Measurements from ENCODE around the gene CCSER1.
"Not testable (repeated sequence)": the region's sequence is repeated elsewhere in the genome, so short reads cannot be mapped to it uniquely, and the experiment has no call there.

Gene CCSER1

DNA sequence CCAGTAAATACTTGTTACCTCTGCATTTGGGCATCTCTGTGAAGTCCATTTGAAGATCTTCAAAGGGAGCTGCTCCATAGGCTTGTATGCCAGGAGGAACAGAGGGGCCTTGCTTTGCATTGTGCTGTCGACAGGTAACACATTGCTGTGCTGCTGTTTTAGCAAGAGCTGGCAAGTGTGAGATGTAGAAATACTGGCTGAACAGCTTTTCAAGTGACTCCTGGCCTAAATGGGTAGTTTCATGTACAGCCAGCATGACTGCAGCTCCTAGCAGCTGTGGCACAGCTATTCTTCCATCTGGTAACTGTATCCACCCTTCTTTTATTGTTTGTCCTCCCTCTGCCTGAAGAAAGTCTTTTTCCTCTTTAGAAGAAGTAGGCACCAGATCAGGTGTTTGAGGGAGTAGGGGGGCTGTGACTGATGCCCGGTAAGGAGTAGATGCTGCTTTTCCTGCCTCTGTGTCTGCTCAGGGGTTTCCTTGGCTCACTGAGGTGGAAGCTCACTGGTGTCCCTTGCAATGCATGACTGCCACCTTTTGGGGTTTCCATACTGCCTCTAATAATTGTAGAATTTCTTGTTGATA is 965.3 kb downstream of the CCSER1 start:
- DNase-seq = no peak

- DNase-seq = not testable (repeated sequence)
These were observed 967.0 kb downstream of the CCSER1 start for GRCh38 chr4:91094220-91094619.

DNA sequence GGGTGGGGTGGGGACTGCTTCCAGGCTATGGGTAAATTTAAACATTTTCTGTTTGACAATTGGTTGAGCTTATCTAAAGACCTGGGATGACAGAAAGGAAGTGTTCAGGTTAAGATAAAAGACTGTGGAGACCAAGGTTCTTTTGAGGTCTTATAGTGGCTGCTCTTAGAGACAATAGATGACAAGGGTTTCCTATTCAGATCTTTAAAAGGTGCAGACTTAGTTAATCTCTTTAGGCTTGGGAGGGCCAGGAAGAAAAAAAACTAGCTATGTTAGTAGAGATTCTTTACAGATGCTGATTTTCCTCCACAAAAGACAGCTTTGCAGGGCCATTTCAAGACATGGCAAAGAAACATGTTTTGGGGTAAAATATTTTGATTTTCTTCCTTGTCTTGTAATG is 972.5 kb downstream of the CCSER1 start:
- no peak for DNase-seq

- no peak for DNase-seq
These were observed 981.6 kb downstream of the CCSER1 start for GRCh38 chr4:91108751-91109150.

- DNase-seq = no peak
These were observed 984.4 kb downstream of the CCSER1 start for GRCh38 chr4:91111556-91111955.

GRCh38 chr4:91113130-91113706 is 986.0 kb downstream of the CCSER1 start:
- no peak for DNase-seq

- DNase-seq = no peak
These were observed 987.2 kb downstream of the CCSER1 start for GRCh38 chr4:91114386-91114785.

GRCh38 chr4:91116861-91117260 is 989.7 kb downstream of the CCSER1 start:
- no peak for DNase-seq

GRCh38 chr4:91118597-91118996 is 991.4 kb downstream of the CCSER1 start:
- DNase-seq = no peak

GRCh38 chr4:91123742-91124141 is 996.5 kb downstream of the CCSER1 start:
- no peak for DNase-seq

GRCh38 chr4:91127192-91127591 is 1000.0 kb downstream of the CCSER1 start:
- DNase-seq = no peak

DNA sequence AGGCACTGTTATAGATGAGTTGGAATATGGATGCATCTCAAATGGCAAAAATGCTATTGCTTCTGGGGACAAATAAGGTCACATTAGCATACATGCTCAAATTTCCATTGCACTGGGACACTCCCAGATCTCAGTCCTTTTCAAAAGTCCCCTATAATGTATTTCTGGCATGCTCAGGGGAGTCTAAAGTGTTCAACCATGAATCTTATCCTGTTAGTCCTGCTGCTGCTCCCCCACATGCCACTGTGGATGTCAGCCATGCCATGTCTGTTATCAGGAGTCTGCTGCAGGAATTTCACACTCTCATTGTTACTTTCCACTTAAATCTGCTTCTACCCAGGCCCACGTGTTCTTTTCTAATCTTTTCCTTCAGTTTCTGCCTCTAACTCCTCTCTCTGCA is 1000.6 kb downstream of the CCSER1 start:
- no peak for DNase-seq

DNA sequence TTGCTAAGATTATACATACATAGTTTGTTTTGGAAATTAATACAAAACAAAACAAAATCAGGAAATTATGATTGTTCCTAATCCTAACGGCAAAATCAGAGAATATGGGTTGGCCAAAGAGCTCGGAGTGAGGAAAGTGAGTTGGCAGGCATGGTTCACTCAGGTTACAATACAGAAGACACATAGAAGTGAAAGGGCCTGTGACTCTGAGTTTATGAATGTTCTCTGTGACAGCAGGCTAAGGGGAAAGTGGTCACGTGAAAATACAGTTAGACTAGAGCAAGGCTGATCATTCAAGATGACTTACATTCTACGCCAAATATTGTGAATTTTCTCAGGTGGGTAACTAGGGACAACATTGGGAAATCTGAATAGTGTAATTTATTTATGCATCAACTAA is 1001.3 kb downstream of the CCSER1 start:
- no peak for DNase-seq

- no peak for DNase-seq
These were observed 1019.9 kb downstream of the CCSER1 start for GRCh38 chr4:91147067-91147466.

- not testable (repeated sequence) for DNase-seq
These were observed 1026.8 kb downstream of the CCSER1 start for GRCh38 chr4:91154041-91154440.

GRCh38 chr4:91167864-91168653 is 1040.9 kb downstream of the CCSER1 start:
- DNase-seq = not testable (repeated sequence)

DNA sequence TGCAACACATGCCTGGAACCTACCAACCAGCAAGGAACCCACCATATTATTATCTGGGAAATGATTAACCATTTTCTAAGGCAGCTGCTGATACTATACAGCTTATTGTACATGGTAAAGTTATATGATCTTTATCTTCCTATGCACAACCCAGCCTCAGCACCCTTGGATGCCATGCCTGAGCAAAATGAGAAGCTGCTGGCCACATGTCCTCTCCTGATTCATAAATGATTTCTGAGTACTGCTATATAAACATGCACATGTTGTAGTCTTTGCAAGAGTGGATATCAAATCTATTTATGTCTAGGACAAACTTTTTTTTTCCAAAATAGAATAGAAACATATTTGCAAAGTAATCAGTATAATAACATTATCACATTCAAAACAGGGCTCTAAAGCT is 1043.6 kb downstream of the CCSER1 start:
- DNase-seq = no peak

DNA sequence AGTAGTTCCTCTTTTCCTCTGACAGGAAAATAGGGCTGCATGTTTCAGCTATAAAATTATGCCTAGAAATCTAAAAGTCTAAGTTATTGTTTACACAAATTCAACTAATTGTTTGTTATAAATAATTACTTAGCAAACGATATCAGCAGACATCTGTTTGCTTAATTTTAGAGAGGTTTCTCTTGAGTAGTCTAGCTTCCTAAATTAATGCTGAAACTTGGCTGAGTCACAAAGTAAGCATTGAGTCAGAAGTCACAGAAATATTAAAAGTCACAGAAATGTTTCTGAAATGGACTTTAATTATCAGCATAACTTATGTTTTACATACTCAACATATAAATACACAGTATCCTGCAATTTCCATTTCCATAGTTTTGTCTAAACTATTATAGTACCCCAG is 1044.0 kb downstream of the CCSER1 start:
- no peak for DNase-seq

- DNase-seq = not testable (repeated sequence)
These were observed 1057.9 kb downstream of the CCSER1 start for GRCh38 chr4:91185061-91185460.

GRCh38 chr4:91198951-91199350 is 1071.8 kb downstream of the CCSER1 start:
- DNase-seq = peak in 1 of 2 donors; percentile 1

DNA sequence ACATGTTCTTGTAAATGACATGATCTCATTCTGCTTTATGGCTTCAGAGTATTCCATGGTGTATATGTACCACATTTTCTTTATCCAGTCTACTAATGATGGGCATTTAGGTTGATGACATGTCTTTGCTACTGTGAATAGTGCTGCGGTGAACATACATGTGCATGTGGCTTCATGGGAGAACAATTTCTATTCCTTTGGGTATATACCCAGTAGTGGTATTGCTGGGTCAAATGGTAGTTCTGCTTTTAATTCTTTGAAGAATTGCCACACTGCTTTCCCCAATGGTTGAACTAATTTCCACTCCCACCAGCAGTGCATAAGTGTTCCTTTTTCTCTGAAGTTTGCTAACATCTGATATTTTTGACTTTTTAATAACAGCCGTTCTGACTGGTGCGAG is 1080.3 kb downstream of the CCSER1 start:
- DNase-seq = no peak

DNA sequence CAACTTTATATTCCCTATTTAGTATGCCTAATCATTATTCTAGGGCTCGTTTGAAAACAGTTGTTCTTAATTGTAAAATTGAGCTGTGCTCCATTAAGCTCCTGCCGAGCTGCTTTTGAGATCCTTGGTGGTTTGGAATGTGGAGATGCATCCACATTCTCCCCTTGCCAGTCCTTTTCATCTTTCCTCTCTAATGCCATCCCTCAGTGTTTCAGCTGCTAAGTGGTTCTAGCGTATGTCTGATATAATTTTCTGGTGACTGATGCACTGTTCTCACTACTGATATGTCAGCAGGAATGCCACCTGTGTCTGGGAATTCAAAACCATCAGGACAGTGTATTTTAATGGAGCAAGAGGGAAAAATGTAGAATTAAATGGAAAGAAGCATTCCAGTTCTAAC is 1085.0 kb downstream of the CCSER1 start:
- no peak for DNase-seq

DNA sequence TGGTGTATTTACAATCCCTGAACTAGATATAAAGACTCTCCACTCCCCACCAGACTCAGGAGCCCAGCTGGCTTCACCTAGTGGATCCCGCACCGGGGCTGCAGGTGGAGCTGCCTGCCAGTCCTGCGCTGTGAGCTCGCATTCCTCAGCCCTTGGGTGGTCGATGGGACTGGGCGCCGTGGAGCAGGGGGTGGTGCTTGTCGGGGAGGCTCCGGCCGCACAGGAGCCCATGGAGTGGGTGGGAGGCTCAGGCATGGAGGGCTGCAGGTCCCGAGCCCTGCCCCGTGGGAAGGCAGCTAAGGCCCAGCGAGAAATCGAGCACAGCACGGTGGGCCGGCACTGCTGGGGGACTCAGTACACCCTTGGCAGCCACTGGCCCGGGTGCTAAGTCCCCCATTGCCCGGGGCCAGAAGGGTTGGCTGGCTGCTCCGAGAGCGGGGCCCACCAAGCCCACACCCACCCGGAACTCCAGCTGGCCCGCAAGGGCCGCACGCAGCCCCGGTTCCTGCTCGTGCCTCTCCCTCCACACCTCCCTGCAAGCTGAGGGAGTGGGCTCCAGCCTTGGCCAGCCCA is 1090.7 kb downstream of the CCSER1 start:
- DNase-seq = not testable (repeated sequence)

GRCh38 chr4:91220315-91220714 is 1093.1 kb downstream of the CCSER1 start:
- no peak for DNase-seq
